ENCODE measurements around the gene KANSL1.

DNA sequence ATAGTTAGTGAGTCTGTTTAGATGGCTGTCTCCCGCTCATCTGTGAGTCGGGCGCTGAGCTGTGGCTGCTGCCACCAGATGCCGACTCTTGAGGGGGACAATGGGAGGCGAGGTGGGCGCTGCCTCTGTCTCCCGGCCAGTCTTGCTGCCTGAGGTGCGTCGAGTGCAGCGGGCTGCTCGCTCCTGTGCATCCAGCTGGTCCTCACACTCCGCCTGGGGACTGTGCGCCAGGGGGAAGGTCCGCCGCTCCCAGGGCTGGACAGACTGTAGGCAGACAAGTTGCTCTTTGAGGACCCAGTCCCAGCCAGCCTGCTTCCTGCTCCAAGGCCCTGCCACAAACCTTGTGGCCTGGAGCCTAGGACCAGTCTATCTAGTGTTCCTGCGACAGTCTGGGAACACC, 161.8 kb downstream of the KANSL1 start:
- TF ChIP-seq, protein P1, sequence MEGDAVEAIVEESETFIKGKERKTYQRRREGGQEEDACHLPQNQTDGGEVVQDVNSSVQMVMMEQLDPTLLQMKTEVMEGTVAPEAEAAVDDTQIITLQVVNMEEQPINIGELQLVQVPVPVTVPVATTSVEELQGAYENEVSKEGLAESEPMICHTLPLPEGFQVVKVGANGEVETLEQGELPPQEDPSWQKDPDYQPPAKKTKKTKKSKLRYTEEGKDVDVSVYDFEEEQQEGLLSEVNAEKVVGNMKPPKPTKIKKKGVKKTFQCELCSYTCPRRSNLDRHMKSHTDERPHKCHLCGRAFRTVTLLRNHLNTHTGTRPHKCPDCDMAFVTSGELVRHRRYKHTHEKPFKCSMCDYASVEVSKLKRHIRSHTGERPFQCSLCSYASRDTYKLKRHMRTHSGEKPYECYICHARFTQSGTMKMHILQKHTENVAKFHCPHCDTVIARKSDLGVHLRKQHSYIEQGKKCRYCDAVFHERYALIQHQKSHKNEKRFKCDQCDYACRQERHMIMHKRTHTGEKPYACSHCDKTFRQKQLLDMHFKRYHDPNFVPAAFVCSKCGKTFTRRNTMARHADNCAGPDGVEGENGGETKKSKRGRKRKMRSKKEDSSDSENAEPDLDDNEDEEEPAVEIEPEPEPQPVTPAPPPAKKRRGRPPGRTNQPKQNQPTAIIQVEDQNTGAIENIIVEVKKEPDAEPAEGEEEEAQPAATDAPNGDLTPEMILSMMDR (IDR thresholded peaks at IDR 0.05; ENCODE audit: low read depth, low read length), result no peak
- TF ChIP-seq POLR2A (IDR thresholded peaks at IDR 0.05; ENCODE audit: extremely low read depth, insufficient read length), result no peak
- TF ChIP-seq, protein P2, sequence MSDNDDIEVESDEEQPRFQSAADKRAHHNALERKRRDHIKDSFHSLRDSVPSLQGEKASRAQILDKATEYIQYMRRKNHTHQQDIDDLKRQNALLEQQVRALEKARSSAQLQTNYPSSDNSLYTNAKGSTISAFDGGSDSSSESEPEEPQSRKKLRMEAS (IDR thresholded peaks at IDR 0.05; ENCODE audit: low read depth, low read length), result no peak
- no peak for TF ChIP-seq MYC (IDR thresholded peaks at IDR 0.05; ENCODE audit: low read depth, low read length)

Measured in NB4 (cell line).